PC-3 (cell line): ENCODE results near the gene RBBP8NL. TPM values are rescaled to one million over a fixed set of nuclear protein-coding genes. Genes with fewer than 3 reads are reported as not detected.

Experiments used
- ATAC-seq: fragments of 200-7000 bp; cut with Tn5 transposase; 2 replicates; pipeline ENCODE4 v1.9.1; 2020; ENCODE audit warnings: mild to moderate bottlenecking, moderate library complexity
- BruUV-seq: library from RNA; stranded (reverse); fragments of 400-500 nt; replicated peaks from 2 replicates; lab custom pipeline; 2021; lab: Mats Ljungman, UMichigan
- CTCF ChIA-PET: fragments of 300-600 bp; sonication (Branson Sonifier 250); formaldehyde crosslinking; loops from one replicate; lab custom pipeline; 2022; ENCODE audit warnings: antibody characterized with exemption; lab: Charles Lee
- POLR2A ChIA-PET: fragments of 300-600 bp; sonication (Branson Sonifier 250); formaldehyde crosslinking; loops from one replicate; lab custom pipeline; 2022; ENCODE audit warnings: antibody characterized with exemption; ENCODE audit not compliant: unreplicated experiment; lab: Charles Lee
- DNase-seq: peaks from one replicate; pipeline ENCODE4 v3.0.0-alpha.2; 2015
- H2AFZ ChIP-seq: fragments of 300-600 bp; sonication (generic); 2 replicates; pipeline ENCODE4 v1.6.0; 2016; ENCODE audit warnings: antibody characterized with exemption, low read length
- H3F3A ChIP-seq: fragments of 300-600 bp; sonication (generic); one replicate; pipeline ENCODE4 v1.6.0; 2017; ENCODE audit warnings: antibody characterized with exemption, low read length, control low read depth, mild to moderate bottlenecking; ENCODE audit not compliant: unreplicated experiment
- H3K27ac ChIP-seq: fragments of 300-600 bp; sonication (generic); 2 replicates; pipeline ENCODE4 v1.5.1; 2016; ENCODE audit warnings: mild to moderate bottlenecking, low read length
- H3K27me3 ChIP-seq: fragments of 300-600 bp; sonication (generic); 2 replicates; pipeline ENCODE4 v1.6.1; 2016; ENCODE audit warnings: low read length, mixed read lengths
- H3K36me3 ChIP-seq: fragments of 300-600 bp; sonication (generic); 2 replicates; pipeline ENCODE4 v1.6.1; 2016; ENCODE audit warnings: low read depth, mixed run types, low read length, mixed read lengths
- H3K4me1 ChIP-seq: fragments of 300-600 bp; sonication (generic); 2 replicates; pipeline ENCODE4 v1.5.1; 2016; ENCODE audit warnings: low read length; ENCODE audit not compliant: insufficient read depth
- H3K4me2 ChIP-seq: fragments of 300-600 bp; sonication (generic); 2 replicates; pipeline ENCODE4 v1.6.0; 2016; ENCODE audit warnings: low read length
- H3K4me3 ChIP-seq: fragments of 300-600 bp; sonication (generic); 2 replicates; pipeline ENCODE4 v1.5.1; 2016; ENCODE audit warnings: mild to moderate bottlenecking, low read length, mixed read lengths
- H3K79me2 ChIP-seq: fragments of 300-600 bp; sonication (generic); 2 replicates; pipeline ENCODE4 v1.6.1; 2017; ENCODE audit warnings: low read length, mixed read lengths
- H3K9ac ChIP-seq: fragments of 300-600 bp; sonication (generic); 2 replicates; pipeline ENCODE4 v1.6.0; 2016; ENCODE audit warnings: mild to moderate bottlenecking, low read length
- H3K9me2 ChIP-seq: fragments of 300-600 bp; sonication (generic); replicated peaks from 2 replicates; pipeline ENCODE4 v1.6.1; 2016; ENCODE audit warnings: mixed run types, low read length, mixed read lengths
- H3K9me3 ChIP-seq: fragments of 300-600 bp; sonication (generic); 2 replicates; pipeline ENCODE4 v1.6.1; 2016; ENCODE audit warnings: low read length, mixed read lengths
- H4K20me1 ChIP-seq: fragments of 300-600 bp; sonication (generic); 2 replicates; pipeline ENCODE4 v1.6.1; 2016; ENCODE audit warnings: low read length, mixed read lengths
- CTCF ChIP-seq: fragments of 300-600 bp; sonication (generic); conservative IDR thresholded peaks from 2 replicates; pipeline ENCODE4 v1.5.1; 2017; ENCODE audit warnings: antibody characterized with exemption, low read depth, mild to moderate bottlenecking, low read length
- EZH2 ChIP-seq: fragments of 300-600 bp; sonication (generic); IDR thresholded peaks from one replicate; pipeline ENCODE4 v1.6.1; 2017; ENCODE audit warnings: antibody characterized with exemption, mild to moderate bottlenecking, low read length; ENCODE audit not compliant: unreplicated experiment
- EZH2phosphoT487 ChIP-seq: fragments of 300-600 bp; sonication (generic); IDR thresholded peaks from 2 replicates; pipeline ENCODE4 v1.6.1; 2018; ENCODE audit warnings: mild to moderate bottlenecking, antibody characterized with exemption, low read length, borderline replicate concordance
- intact Hi-C: fragments of 100-400 bp; cut with micrococcal nuclease; formaldehyde crosslinking; loops from 2 replicates; pipeline ENCODE4 v1.9.0; 2023
- total RNA-seq: library from RNA; depleted of rRNA; stranded (reverse); fragments of >200 nt; gene quantifications from 2 replicates; pipeline ENCODE4 v1.2.3, GENCODE V29; 2014

The RBBP8NL gene
- total RNA-seq, 1 experiment from 2014 or later = 9.4 TPM

GRCh38 chr20:62369815-62370114, 57.6 kb downstream of the RBBP8NL start:
- H3K4me3 ChIP-seq = peak overlapping the region; percentile 55; the same call in 1 of the 2 replicates
- peaks cover 21% of the 10 kb centered on the region for H3K79me2 ChIP-seq
- no peak for DNase-seq
- no peak for TF ChIP-seq EZH2
- TF ChIP-seq EZH2phosphoT487 = no peak
- no peak for TF ChIP-seq CTCF
- ChIA-PET CTCF (interaction anchor here (1.7 kb wide), 1 partner anchor 20 kb away, joined by 5 read pairs; no protein-coding TSS in a partner anchor), POLR2A (interaction anchor here (1.2 kb wide), 1 partner anchor 34 kb away, joined by 3 read pairs; no protein-coding TSS in a partner anchor)
- H3K9ac ChIP-seq = peak overlapping the region; percentile 7; the same call in 1 of the 2 replicates
- H3K9me3 ChIP-seq = no peaks in the 10 kb centered on the region
- no peaks in the 10 kb centered on the region for H3K9me2 ChIP-seq
- BruUV-seq = no TSS peak
- H3K36me3 ChIP-seq = no peaks in the 10 kb centered on the region
- peaks cover 49% of the 10 kb centered on the region for H3K4me1 ChIP-seq
- H3K27me3 ChIP-seq = no peaks in the 10 kb centered on the region
- no peaks in the 10 kb centered on the region for H3F3A ChIP-seq
- peak overlapping the region; percentile 83 for H3K4me2 ChIP-seq
- peaks cover 9% of the 10 kb centered on the region for H4K20me1 ChIP-seq
- no peak for ATAC-seq
- intact Hi-C loops = loop anchor here (5.0 kb wide), 1 partner anchor 67 kb away; the partner anchor contains the start of gene ADRM1
- peak overlapping the region; percentile 58 for H3K27ac ChIP-seq
- H2AFZ ChIP-seq = no peak overlapping the region

GRCh38 chr20:62368976-62369814, 58.1 kb downstream of the RBBP8NL start:
- peaks cover 51% of the 10 kb centered on the region for H3K4me1 ChIP-seq
- H3K9me3 ChIP-seq = no peaks in the 10 kb centered on the region
- CTCF ChIA-PET = interaction anchor here (0.6 to 3.2 kb wide), 3 partner anchors 13 to 259 kb away, joined by 3 to 18 read pairs (median 5); no protein-coding TSS in a partner anchor
- no peaks in the 10 kb centered on the region for H3K27me3 ChIP-seq
- POLR2A ChIA-PET = interaction anchor here (1.2 to 1.4 kb wide), 2 partner anchors 19 to 35 kb away, joined by 3 to 4 read pairs; no protein-coding TSS in a partner anchor
- peak overlapping the region; percentile 55 for H3K4me3 ChIP-seq
- TF ChIP-seq CTCF (peak; percentile 40; the same call in 1 of the 2 replicates), EZH2 (no peak)
- H3K27ac ChIP-seq = peak overlapping the region; percentile 58
- no peaks in the 10 kb centered on the region for H3F3A ChIP-seq
- H3K36me3 ChIP-seq = peaks cover 2% of the 10 kb centered on the region; the same call in 1 of the 2 replicates
- peaks cover 27% of the 10 kb centered on the region for H3K79me2 ChIP-seq
- BruUV-seq = no TSS peak
- H3K9ac ChIP-seq = peak overlapping the region; percentile 25
- intact Hi-C loops = loop anchor here (5.0 kb wide), 1 partner anchor 67 kb away; the partner anchor contains the start of gene ADRM1
- H4K20me1 ChIP-seq = peaks cover 15% of the 10 kb centered on the region
- no peaks in the 10 kb centered on the region for H3K9me2 ChIP-seq
- DNase-seq (peak; percentile 61), ATAC-seq (peak; percentile 12)
- H3K4me2 ChIP-seq = peak overlapping the region; percentile 83
- H2AFZ ChIP-seq = no peak overlapping the region
